Lung (tissue), 12 donors: ENCODE results near the gene EMC1. TPM values are rescaled to one million over a fixed set of nuclear protein-coding genes. Genes with fewer than 3 reads are reported as not detected.
A peak's percentile ranks its signal among the peaks of the same experiment; 100 is the strongest.
"Not testable (repeated sequence)": the region's sequence is repeated elsewhere in the genome, so short reads cannot be mapped to it uniquely, and the experiment has no call there.

Experiments
- ATAC-seq: fragments of 200-7000 bp; cut with Tn5 transposase; one replicate; pipeline ENCODE4 v1.9.1; 2020; ENCODE audit warnings: moderate number of reproducible peaks; ENCODE audit not compliant: insufficient read depth, low FRiP score
- DNase-seq, 3 donors: peaks; one replicate each; pipeline ENCODE4 v3.0.0-alpha.2; 2013 to 2017
- H3K27ac ChIP-seq, 2 donors: one replicate each; pipeline ENCODE4 v1.5.1; 2013; ENCODE audit warnings: mild to moderate bottlenecking in 2 of 2, moderate library complexity in 2 of 2, control low read depth in 1 of 2, inconsistent platforms in 1 of 2, low read depth in 1 of 2, low read length in 1 of 2
- H3K27me3 ChIP-seq, 3 donors: one replicate each; pipeline ENCODE4 v1.5.1; 2013; ENCODE audit warnings: low read length in 2 of 3; ENCODE audit not compliant: control insufficient read depth in 3 of 3, insufficient read depth in 3 of 3
- H3K36me3 ChIP-seq, 4 donors: one replicate each; pipeline ENCODE4 v1.5.1; 2013; ENCODE audit warnings: low read length in 4 of 4, mild to moderate bottlenecking in 1 of 4, moderate library complexity in 1 of 4; ENCODE audit not compliant: control insufficient read depth in 4 of 4, insufficient read depth in 4 of 4
- H3K4me1 ChIP-seq, 5 donors: one replicate each; pipeline ENCODE4 v1.5.1; 2013; ENCODE audit warnings: low read length in 5 of 5, mild to moderate bottlenecking in 2 of 5, moderate library complexity in 1 of 5; ENCODE audit not compliant: control insufficient read depth in 5 of 5, insufficient read depth in 5 of 5
- H3K4me3 ChIP-seq: one replicate; pipeline ENCODE4 v1.5.1; 2013; ENCODE audit warnings: mild to moderate bottlenecking, control low read depth, moderate library complexity
- H3K9ac ChIP-seq, 2 donors: one replicate each; pipeline ENCODE4 v1.5.1; 2013; ENCODE audit warnings: low read length in 2 of 2, control low read depth in 1 of 2; ENCODE audit not compliant: insufficient read depth in 1 of 2
- H3K9me3 ChIP-seq, 4 donors: one replicate each; pipeline ENCODE4 v1.5.1; 2013; ENCODE audit warnings: low read length in 3 of 4, mild to moderate bottlenecking in 1 of 4, moderate library complexity in 1 of 4; ENCODE audit not compliant: control insufficient read depth in 4 of 4, insufficient read depth in 3 of 4
- WGBS, 2 donors: extraction: QIAGEN DNeasy Blood & Tissue Kit; methylation state at CpG; one replicate each; pipeline ENCODE4 v1.1.7; 2013; 5-methylcytosine and 5-hydroxymethylcytosine counted together
- polyA plus RNA-seq, 2 donors: library from polyadenylated mRNA; stranded (reverse); fragments of 200-250 nt; gene quantifications; one replicate each; pipeline ENCODE4 v1.2.1, GENCODE V29; 2013
- total RNA-seq, 2 donors: library from RNA; depleted of rRNA in 1 of 2; stranded (reverse); fragments of >200 nt in 1 of 2; gene quantifications; one replicate each; pipeline ENCODE4 v1.2.1, GENCODE V29; 2014 to 2021
- TF ChIP-seq, protein P1 (sequence below): IDR thresholded peaks from 2 replicates; pipeline ENCODE4 v1.5.1; 2012; ENCODE audit warnings: mild to moderate bottlenecking; ENCODE audit errors: control extremely low read depth, extremely low read depth
- donor health status: control.
- donor health status: control.
- donor health status: Bipolar disorder and iron deficiency.
- donor health status: healthy.
- donor health status: DM: yes; HTN: yes; CAD: no.

EMC1 gene
- total and polyA plus RNA-seq, 4 donors: 12.1 to 52.7 (median 36.5) TPM

DNA sequence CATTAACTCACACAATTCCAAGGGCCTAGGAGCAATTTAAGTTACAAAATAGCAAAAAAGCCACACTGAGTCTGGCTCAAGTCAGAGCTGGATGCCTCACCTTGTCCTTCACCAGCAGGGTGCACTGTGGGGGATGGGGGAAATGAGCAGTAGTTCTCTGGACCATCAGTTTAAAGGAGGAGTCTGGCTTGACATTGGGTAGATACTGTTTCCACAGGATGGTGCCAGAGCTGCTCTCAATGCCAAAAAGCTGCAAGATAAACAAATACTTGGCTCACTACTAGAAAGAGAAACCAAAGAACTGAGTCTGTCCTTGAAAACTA is 18.8 kb downstream of the EMC1 start:
- Histone ChIP-seq H3K9me3 (no peaks in the 10 kb centered on the region), H3K27ac (no peak overlapping the region), H3K36me3 (peaks cover 37 to 56% (median 49%) of the 10 kb centered on the region in 4 donors), H3K4me1 (peaks cover 0 to 8% (median 0%) of the 10 kb centered on the region in 5 donors), H3K9ac (no peak overlapping the region), H3K27me3 (no peaks in the 10 kb centered on the region), H3K4me3 (no peak overlapping the region)
- TF ChIP-seq, protein P1, sequence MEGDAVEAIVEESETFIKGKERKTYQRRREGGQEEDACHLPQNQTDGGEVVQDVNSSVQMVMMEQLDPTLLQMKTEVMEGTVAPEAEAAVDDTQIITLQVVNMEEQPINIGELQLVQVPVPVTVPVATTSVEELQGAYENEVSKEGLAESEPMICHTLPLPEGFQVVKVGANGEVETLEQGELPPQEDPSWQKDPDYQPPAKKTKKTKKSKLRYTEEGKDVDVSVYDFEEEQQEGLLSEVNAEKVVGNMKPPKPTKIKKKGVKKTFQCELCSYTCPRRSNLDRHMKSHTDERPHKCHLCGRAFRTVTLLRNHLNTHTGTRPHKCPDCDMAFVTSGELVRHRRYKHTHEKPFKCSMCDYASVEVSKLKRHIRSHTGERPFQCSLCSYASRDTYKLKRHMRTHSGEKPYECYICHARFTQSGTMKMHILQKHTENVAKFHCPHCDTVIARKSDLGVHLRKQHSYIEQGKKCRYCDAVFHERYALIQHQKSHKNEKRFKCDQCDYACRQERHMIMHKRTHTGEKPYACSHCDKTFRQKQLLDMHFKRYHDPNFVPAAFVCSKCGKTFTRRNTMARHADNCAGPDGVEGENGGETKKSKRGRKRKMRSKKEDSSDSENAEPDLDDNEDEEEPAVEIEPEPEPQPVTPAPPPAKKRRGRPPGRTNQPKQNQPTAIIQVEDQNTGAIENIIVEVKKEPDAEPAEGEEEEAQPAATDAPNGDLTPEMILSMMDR: no peak
- DNase-seq (peak in 2 of 3 donors; percentile 46 to 67), ATAC-seq (no peak)

DNA sequence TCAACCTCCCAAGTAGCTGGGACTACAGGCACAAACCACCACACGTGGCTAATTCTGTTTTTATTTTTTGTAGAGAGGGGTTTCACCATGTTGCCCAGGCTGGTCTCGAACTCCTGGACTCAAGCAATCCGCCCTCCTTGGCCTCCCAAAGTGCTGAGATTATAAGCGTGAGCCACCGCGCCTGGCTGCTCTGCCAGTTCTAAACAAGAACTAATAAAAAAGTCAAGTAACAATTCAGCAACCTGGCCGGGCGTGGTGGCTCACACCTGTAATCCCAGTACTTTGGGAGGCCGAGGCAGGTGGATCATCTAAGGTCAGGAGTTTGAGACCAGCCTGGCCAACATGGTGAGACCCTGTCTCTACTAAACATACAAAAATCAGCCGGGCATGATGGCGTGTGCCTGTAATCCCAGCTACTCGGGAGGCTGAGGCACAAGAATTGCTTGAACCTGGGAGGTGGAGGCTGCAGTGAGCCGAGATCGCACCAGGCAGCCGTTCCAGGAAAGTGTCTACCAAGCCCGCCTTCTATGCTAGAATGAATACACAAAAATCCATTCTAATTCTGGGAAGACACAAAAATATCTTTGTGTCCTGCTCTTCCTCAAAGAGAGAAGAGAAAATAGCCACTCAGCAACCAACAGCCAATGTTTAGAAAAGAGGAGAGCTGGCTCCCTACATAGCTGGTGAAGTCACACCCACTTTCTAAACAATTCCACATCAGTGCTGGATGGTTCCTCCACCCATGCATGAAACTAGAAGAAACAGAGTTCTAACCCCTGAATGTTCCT is 19.4 kb downstream of the EMC1 start:
- not testable (repeated sequence) for H3K9me3 ChIP-seq, H3K4me3 ChIP-seq, H3K27ac ChIP-seq, H3K4me1 ChIP-seq, H3K27me3 ChIP-seq, H3K9ac ChIP-seq, ATAC-seq
- H3K36me3 ChIP-seq: peaks cover 34 to 55% (median 46%) of the 10 kb centered on the region in 4 donors
- peak in 1 of 3 donors; percentile 5 for DNase-seq
- 93% methylated on average over 16 of the region's 16 CpGs for WGBS, 2 donors

DNA sequence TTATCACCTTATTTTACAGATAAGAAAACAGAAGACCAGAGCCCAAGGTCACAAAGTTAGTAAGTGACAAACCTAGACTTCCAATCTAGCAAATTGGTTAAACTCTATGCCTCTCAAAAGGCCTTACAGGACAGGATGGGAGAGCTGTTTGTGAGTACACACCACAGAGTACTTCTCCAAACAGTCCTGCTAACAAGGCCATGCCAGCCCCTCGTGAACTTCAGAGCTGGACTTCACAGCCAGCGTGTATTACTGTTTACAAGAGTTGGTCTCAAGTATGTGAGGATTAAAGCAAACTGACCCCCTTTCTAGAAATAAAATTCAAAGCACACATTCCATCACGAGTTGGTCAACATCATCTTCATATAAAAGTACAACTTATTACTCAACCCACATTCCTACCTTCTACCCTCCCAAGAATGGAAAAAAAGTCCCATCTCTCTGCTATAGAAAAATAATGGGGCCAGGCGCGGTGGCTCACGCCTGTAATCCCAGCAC is 21.4 kb downstream of the EMC1 start:
- TF ChIP-seq, protein P1: no peak
- WGBS, 2 donors: 77 to 85% methylated on average over 6 of the region's 6 CpGs
- no peaks in the 10 kb centered on the region for H3K27me3 ChIP-seq

DNA sequence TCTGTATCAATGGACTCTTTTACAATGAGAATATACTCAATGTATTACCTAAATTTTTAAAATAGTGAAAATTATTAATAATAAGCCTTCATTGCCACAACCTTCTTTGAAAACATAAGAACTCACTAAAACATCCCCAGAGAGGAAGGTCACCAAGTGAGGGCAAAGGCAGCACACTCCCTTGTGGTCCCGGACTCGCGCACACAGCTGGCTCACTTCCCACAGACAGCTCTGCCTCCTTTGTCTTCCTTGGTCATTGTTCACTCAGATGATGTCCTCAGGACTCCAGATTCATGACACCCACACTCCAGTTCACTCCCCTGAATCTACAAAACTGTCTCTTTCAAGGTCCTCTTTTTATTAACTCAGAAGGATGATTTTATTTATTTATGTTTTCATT is 22.1 kb downstream of the EMC1 start:
- TF ChIP-seq, protein P1: no peak
- no peak for DNase-seq
- peaks cover 44 to 61% (median 54%) of the 10 kb centered on the region in 4 donors for H3K36me3 ChIP-seq
- no peak overlapping the region for H3K9ac ChIP-seq
- H3K27me3 ChIP-seq: no peaks in the 10 kb centered on the region
- H3K27ac ChIP-seq: no peak overlapping the region
- no peaks in the 10 kb centered on the region for H3K9me3 ChIP-seq
- 71 to 75% methylated on average over 3 of the region's 3 CpGs for WGBS, 2 donors
- no peak overlapping the region for H3K4me3 ChIP-seq
- H3K4me1 ChIP-seq: peaks cover 0 to 8% (median 0%) of the 10 kb centered on the region in 5 donors
- ATAC-seq: no peak

More for the DNA sequence above, 21.4 kb downstream of the EMC1 start:
- no peak overlapping the region for H3K9ac ChIP-seq
- no peak overlapping the region for H3K27ac ChIP-seq
- no peaks in the 10 kb centered on the region for H3K9me3 ChIP-seq
- no peak overlapping the region for H3K4me3 ChIP-seq
- H3K4me1 ChIP-seq: peaks cover 0 to 8% (median 0%) of the 10 kb centered on the region in 5 donors
- no peak for ATAC-seq
- H3K36me3 ChIP-seq: peaks cover 41 to 58% (median 51%) of the 10 kb centered on the region in 4 donors
- no peak for DNase-seq
